HL-60/S4 treated with retinoic acid at 250 ng/mL for 4 days and 3 days (cell line): ENCODE measurements around the gene RPL35.
"Not testable (repeated sequence)": the region's sequence is repeated elsewhere in the genome, so short reads cannot be mapped to it uniquely, and the experiment has no call there.

Experiments
- in situ Hi-C: fragments of 300-500 bp; cut with MboI; formaldehyde crosslinking; loops from 2 replicates; pipeline ENCODE4 v1.7.0; 2022; ENCODE audit warnings: low sequenced_read_pairs

The RPL35 gene

GRCh38 chr9:124853605-124854143 lies 8.1 kb downstream of the RPL35 start:
- in situ Hi-C loops, result loop anchor here (5.0 kb wide), 1 partner anchor 81 kb away; the partner anchor contains the start of gene NR6A1

- in situ Hi-C loops, result loop anchor here (5.0 kb wide), 1 partner anchor 81 kb away; the partner anchor contains the start of gene NR6A1
Observed at GRCh38 chr9:124852829-124853531, 8.8 kb downstream of the RPL35 start, which contains the start of gene WDR38. Gene WDR38, plus strand, starts transcription at chr9:124853460. Its CDS starts 72 bp downstream, at chr9:124853532.

DNA sequence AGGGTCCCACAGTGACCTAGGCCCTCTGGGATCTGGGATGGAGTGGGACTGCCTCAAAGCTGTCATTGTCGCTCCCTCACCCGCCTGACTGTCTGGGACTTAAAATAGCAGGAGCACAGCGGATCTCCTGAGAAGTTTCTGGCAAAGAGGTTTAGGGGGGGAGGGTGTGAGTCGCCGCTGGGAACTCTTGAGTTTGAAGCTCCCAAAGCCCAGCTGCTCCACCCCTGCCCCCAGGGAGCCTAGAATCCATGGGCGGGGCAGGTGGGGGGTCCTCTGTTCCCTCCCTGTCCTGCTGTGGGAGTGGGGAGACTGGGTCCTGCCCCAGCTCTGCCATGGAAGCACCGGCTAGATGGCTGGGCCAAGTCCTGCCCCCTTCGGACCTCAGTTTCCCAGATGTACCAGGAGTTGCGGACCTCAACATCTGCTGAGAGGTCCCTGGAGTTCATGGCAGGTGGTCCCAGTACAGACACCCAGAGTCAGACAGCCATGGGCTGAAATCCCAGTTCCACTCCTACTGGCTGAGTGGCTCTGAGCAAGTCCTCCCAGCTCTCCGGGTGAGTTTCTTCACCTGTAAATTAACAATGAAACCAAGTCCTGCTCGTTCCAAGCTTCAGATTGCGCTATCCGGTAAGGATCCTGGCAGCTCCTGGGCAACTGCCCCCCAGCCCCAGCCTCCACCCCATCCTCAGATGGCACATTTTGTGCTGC lies 9.5 kb downstream of the RPL35 start:
- in situ Hi-C loops, result loop anchor here (5.0 kb wide), 1 partner anchor 80 kb away; the partner anchor contains the start of gene NR6A1

DNA sequence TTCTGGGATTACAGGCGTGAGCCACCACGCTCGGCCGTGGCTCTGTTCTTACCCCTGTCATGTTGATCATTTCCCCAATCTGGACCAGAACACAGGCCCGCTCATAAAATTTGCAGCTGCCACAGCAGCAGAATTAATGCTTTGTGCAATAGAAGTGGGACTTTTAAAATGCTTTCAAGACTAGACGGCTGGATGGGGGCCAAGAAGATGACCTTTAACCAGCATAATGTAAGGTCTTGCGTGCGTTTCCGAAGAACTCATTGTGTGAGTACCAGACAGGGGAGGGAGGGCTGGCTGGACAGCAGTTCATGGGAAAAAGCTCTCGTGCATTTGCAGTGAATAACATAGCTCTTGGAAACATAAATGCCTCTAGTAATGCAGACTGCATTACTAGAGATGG lies 12.0 kb downstream of the RPL35 start:
- in situ Hi-C loops, result loop anchor here (5.0 kb wide), 1 partner anchor 78 kb away; the partner anchor contains the start of gene NR6A1

GRCh38 chr9:124846969-124847368 lies 14.8 kb downstream of the RPL35 start:
- in situ Hi-C loops, result no loop called here

DNA sequence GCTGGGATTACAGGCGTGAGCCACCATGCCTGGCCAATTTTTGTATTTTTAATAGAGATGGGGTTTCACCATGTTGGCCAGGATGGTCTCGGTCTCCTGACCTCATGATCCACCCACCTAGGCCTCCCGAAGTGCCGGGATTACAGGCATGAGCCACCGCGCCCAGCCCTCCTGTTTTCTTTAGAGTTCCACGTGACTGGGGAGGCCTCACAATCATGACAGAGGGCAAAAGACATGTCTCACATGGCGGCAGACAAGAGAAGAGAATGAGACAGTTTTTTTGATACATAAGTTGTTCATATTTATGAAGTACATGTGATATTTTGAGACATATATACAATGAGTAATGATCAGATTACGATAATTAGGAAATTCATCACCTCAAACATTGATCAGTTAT lies 15.3 kb downstream of the RPL35 start:
- in situ Hi-C loops, result not testable (repeated sequence)

GRCh38 chr9:124844291-124844690 lies 17.5 kb downstream of the RPL35 start:
- in situ Hi-C loops, result no loop called here

DNA sequence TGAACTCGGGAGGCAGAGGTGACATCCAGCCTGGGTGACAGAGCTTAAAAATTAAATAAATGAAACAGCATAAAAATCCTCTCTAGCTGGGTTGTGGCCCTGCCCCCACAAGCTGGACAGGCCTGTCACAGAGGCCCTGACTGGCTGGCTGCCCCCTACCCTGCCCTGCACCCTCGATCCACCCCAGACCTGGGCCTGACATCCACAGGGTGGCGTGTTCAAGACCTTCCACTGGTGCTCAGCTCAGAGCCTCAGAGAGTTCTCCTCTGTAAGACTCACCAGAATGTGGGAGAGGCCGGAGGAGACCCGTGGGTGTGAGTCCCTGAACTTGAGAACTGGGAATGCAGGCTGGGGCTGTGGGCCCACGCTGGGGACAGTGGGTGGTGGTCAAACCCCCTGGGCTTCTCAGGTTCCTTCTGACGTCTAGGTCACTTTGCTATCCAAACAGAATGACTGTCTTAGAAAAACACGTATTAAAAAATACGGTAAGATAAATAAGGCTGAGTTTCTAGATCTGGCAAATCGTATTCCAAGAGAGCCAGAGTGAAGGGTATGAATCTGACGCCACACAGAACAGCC lies 18.2 kb downstream of the RPL35 start:
- in situ Hi-C loops, result no loop called here

GRCh38 chr9:124841075-124841821 lies 20.5 kb downstream of the RPL35 start:
- in situ Hi-C loops, result no loop called here

DNA sequence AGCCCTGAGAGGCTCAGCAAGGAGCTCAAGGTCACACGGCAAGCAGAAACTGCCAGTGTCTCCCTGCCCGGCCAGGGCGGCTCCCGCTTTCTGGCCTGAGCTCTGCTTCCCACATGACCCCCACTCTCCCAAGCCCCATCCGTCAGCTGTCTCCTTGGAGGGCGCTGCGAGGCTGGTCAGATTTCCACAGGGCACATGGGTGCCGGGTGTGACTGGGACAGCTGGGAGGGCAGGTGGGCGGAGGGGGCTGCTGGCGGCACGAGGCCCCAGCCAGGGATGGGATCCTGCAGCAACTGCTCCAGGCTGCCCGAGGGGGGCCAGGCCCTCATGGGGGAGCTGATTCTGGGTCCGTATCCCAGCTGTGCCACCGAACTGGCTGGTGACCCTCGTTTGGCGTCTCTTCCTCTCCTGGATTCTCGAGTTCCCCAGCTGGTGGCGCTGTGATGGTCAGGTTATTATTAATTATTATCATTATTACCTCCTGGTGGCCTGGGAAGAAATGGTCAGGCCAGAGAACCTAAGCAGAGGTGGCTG lies 21.4 kb downstream of the RPL35 start:
- in situ Hi-C loops, result no loop called here

DNA sequence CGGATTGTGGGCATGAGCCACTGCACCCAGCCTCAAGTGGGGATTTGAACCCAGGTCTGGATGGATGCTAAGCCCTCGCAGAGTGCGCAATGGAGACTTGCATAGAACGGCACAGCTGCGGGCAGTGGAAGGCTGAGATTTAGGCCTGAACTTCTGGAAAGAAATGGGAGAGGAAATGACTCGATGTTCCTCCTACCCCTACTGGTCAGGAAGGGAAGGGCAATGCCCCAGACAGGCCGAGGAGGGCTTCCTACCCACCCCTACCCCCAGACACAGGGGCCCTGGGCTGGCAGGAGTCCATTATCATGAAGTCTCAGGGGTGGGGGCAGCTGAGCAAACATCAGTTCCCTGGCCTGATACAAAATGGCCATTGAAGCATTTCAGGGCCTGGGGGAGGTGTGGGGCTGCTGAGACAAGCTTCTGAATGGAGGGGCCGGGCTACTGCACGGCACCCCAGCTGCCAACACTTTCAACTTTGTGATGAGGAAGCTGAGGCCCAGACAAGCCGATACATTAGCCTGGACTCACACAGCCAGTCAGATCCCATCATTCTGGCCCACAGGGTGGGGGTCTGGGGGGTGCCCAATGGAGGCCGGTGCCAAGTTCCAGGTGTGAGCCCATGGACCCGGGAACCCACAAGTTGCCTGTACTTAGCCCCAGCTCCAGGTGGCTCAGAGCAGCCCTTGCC lies 22.0 kb downstream of the RPL35 start:
- in situ Hi-C loops, result no loop called here

DNA sequence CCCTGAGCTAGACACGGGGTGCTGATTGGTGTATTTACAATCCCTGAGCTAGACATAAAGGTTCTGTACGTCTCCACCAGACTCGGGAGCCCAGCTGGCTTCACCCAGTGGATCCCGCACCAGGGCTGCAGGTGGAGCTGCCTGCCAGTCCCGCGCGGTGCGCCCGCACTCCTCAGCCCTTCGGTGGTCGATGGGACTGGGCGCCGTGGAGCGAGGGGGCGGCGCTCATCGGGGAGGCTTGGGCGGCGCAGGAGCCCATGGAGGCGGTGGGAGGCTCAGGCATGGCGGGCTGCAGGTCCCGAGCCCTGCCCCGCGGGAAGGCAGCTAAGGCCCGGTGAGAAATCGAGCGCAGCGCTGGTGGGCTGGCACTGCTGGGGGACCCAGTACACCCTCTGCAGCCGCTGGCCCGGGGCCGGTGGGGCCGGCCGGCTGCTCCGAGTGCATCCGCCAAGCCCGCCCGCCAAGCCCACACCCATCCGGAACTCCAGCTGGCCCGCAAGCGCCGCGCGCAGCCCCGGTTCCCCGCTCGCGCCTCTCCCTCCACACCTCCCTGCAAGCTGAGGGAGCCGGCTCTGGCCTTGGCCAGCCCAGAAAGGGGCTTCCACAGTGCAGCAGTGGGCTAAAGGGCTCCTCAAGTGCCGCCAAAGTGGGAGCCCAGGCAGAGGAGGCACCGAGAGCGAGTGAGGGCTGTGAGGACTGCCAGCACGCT lies 23.0 kb downstream of the RPL35 start:
- in situ Hi-C loops, result not testable (repeated sequence)

DNA sequence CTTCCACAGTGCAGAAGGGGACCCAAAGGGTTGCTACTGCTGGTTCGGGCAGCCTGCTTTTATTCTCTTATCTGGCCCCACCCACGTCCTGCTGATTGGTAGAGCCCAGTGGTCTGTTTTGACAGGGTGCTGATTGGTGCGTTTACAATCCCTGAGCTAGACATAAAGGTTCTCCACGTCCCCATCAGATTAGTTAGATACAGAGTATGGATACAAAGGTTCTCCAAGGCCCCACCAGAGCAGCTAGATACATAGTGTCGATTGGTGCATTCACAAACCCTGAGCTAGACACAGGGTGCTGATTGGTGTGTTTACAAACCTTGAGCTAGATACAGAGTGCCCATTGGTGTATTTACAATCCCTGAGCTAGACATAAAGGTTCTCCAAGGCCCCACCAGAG lies 23.6 kb downstream of the RPL35 start:
- in situ Hi-C loops, result not testable (repeated sequence)

DNA sequence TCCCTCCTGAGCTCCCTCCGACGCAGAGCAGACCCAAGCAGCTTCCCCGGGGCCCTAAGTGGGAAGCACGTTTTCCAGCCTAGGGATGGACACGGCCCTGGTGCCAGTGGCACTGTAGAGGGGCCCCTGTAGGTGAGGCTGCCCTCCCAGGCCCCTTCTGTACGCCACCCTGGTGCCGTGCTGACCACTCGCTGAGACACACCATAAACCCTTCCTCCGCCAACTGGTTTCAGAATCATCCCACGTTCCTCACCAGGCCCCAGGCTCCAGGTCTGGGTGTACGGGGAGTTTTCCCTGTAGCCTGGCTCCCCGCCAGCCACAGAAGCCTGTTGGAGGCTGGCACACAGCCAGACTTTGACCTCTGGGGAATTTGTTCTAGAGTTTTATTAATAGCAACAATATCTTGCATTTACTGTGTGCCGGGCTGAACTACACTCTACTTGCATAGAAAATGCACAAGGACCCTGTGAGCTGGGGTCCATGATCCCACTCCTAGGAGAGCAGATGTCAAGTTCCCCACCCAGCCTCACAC lies 26.7 kb downstream of the RPL35 start:
- in situ Hi-C loops, result no loop called here

DNA sequence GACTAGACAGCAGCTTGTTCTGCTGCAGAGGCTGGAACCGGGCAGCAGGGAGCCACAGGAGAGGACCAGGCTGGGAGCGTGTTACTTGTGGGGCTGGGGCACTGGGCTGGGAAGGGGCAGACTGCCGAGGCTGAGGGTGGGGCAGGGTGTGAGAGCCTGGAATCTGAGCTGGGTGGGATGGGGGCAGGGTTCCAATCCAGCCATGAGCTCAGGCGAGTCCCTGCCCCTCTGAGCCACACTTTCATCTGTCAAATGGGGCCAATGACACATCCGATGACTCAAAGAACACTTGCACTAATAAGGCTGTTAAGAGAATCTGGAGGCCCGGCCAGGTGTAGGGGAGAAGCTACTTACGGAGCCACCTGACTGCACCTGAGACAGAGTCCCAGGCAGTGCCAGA lies 27.2 kb downstream of the RPL35 start:
- in situ Hi-C loops, result no loop called here

GRCh38 chr9:124831642-124832364 lies 30.0 kb downstream of the RPL35 start:
- in situ Hi-C loops, result no loop called here

DNA sequence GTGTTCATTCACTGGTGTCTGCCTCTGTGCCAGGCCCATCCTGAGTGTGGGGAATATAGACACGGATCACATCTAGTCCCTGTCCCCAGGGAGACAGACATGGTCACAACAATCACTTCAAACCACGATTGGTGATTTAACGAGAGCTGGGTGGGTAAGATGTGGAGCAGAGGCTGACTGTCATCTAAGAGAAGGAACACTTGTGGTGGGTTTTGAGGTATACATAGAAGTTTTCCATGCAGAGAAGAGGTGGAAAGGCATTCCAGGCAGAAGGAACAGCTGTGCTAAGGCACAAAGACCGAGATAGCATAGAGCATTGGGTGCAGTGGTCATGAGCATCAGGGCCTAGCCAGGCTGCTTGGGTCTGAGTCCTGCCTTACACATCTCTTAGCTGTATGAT lies 31.2 kb downstream of the RPL35 start:
- in situ Hi-C loops, result no loop called here

GRCh38 chr9:124829334-124829669 lies 32.5 kb downstream of the RPL35 start:
- in situ Hi-C loops, result no loop called here
